OCI-LY7 (cell line): ENCODE data around the gene WNT3A.

Experiments used
- EZH2phosphoT487 ChIP-seq: fragments of 200-600 bp; sonication (generic); IDR thresholded peaks from 2 replicates; pipeline ENCODE4 v1.6.1; 2018; ENCODE audit warnings: low read depth, borderline replicate concordance, mild to moderate bottlenecking, mixed run types, antibody characterized with exemption, low read length, moderate library complexity, mixed read lengths
- TF ChIP-seq, protein P1 (sequence below): fragments of 200-600 bp; sonication (generic); conservative IDR thresholded peaks from 2 replicates; pipeline ENCODE4 v1.5.1; 2014; ENCODE audit warnings: mild to moderate bottlenecking, antibody characterized with exemption, low read length, moderate library complexity, mixed read lengths

DNA sequence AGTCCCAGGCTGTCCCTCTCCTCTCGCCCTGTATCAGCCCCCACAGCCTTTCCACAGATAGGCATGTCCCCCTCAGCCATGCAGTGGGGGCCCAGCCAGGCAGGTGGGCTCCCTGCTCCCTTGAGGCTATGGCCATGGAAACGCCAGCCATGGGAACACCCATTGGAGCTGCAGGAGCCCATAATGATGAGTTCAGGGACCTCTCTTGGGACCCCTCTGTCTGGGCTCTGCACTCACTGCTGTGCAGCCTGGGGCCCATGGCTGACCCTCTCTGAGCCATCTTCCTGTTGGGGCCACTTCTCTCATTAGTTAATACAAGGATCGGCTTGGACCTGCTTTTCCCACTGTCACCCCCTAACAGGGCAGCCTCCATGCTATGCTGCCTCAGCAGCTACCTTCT, 33.2 kb downstream of the WNT3A start:
- TF ChIP-seq, protein P1, sequence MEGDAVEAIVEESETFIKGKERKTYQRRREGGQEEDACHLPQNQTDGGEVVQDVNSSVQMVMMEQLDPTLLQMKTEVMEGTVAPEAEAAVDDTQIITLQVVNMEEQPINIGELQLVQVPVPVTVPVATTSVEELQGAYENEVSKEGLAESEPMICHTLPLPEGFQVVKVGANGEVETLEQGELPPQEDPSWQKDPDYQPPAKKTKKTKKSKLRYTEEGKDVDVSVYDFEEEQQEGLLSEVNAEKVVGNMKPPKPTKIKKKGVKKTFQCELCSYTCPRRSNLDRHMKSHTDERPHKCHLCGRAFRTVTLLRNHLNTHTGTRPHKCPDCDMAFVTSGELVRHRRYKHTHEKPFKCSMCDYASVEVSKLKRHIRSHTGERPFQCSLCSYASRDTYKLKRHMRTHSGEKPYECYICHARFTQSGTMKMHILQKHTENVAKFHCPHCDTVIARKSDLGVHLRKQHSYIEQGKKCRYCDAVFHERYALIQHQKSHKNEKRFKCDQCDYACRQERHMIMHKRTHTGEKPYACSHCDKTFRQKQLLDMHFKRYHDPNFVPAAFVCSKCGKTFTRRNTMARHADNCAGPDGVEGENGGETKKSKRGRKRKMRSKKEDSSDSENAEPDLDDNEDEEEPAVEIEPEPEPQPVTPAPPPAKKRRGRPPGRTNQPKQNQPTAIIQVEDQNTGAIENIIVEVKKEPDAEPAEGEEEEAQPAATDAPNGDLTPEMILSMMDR: no peak
- TF ChIP-seq EZH2phosphoT487: no peak
